Measurements from ENCODE around the gene ULK4.
A peak's percentile ranks its signal among the peaks of the same experiment; 100 is the strongest.
"Not testable (repeated sequence)": the region's sequence is repeated elsewhere in the genome, so short reads cannot be mapped to it uniquely, and the experiment has no call there.

The ULK4 gene

GRCh38 chr3:41565948-41566514, 395.9 kb downstream of the ULK4 start:
- no peak for DNase-seq

DNA sequence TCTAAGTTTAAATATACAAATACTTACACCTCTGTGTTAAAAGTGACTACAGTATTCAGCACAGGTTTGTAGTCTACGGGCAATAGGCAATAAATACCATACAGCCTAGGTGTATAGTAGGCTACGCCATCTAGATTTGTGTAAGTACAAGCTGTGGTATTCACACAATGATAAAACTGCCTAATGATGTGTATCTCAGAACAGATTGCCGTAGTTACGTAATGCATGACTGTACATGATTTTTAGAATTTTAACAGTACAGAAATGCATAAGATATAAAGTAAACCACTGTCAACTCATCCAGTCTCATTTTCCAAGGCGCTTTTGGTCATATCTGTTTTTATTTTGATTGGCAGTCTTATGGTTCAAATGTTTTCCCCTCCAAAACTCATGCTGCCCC, 396.9 kb downstream of the ULK4 start:
- DNase-seq = no peak

GRCh38 chr3:41556245-41556644, 405.7 kb downstream of the ULK4 start:
- DNase-seq = not testable (repeated sequence)

DNA sequence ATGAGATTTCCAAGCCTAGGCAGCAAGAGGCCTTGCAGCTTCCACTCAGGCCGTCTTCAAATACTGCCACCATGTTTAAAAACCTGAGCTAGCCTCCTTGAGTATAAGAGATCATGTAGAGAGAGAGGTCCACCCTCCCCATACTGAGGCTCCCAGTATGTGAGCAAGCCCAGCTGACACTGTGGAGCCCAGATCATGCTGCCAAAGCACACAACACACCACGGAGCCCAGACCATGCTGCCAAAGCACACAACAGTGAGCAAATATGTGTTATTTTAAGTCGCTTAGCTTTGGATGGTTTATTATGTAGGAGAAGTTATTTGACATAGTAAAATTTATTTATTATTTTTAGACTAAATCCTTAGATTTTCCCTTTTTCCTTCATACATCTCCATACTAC, 428.9 kb downstream of the ULK4 start:
- DNase-seq = no peak

DNA sequence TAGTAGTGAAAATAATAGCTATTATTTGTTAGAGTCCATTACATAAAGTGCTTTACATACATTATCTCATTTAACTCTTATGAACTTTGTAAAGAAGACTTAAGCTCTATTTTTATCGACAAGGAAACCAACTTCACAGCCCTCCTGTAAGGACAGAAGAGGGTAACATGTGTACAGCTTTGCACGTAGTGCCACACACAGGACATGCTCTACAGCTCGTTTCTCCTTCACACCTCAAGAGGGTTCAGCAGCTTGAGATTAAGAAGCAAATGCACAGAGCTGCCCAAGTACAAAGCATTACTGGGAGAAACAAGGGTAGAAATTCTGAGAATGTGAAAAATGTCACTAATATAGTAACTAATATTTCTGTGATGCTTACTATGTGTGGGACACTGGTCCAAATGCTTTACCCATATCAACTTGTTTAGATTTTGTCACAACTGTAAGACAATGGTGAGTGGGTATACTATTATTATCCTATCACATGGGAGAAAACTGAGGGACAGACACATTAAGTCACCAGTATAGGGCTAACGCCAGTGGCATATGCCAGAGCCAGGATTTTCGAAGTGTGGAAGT, 434.8 kb downstream of the ULK4 start:
- DNase-seq = no peak

- no peak for DNase-seq
These were observed 436.4 kb downstream of the ULK4 start for GRCh38 chr3:41525303-41526064.

DNA sequence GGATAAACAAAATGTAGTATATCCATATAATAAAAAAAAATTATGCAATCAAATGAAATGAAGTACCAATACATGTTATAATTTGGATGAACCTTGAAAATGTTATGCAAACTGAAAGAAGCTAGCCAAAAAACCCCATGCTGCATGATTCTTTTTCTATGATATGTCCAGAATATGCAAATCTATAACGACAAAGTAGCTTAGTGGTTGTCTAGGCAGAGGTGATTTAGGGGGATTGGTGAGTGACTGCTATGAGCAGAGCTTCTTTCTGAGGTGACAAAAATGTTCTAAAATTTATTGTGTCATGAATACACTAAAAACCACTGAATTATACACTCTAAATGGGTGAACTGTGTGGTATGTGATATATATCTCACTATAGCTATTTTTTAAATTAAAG, 438.0 kb downstream of the ULK4 start:
- DNase-seq = no peak

DNA sequence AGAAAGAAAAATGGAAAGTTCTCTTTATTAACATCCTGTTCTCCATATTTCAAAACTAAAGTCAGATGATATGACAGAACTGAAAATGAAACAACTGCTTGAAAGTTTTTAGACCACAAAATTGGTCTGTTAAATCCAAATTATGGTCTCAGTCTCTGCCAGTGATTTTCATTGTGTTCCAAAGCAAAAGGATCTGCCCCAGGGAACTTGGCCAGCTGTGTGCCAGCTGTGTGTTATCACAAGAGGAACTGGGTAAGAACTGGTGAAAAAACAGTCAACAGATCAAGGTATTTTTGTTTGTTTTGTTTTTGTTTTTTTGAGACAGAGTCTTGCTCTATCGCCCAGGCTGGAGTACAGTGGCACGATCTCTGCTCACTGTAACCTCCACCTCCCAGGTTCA, 439.3 kb downstream of the ULK4 start:
- peak in 1 of 2 donors; percentile 7 for DNase-seq

DNA sequence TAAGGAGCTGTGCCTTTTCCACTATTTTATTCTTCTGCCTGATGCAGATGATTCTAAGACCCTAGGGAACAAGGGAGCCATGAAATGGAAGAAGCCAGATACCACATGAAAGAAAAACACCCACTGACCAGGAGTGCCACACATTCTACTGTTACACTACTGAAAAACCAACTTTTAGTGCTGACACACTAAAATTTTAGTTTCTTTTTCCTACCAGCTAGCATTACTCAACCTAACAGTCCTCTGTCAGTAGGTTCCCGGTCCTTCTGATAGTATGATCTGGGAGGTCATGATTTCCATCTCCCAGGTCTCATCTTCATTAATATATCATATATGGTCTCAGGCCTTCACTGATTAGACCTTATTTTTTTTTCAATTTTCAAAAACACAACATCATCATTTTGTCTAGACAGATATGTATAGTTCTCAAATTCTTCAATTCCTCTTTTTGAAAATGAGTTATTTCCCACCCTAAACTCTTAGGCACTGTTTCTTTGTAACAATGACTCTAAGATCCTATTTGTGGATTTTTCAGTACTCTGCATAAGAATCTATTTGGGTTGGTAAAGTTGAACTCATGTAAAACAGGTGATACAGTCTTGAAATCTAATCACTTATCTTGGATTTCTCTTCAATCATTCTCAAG, 440.8 kb downstream of the ULK4 start:
- no peak for DNase-seq

GRCh38 chr3:41519746-41520145, 442.2 kb downstream of the ULK4 start:
- DNase-seq = no peak

DNA sequence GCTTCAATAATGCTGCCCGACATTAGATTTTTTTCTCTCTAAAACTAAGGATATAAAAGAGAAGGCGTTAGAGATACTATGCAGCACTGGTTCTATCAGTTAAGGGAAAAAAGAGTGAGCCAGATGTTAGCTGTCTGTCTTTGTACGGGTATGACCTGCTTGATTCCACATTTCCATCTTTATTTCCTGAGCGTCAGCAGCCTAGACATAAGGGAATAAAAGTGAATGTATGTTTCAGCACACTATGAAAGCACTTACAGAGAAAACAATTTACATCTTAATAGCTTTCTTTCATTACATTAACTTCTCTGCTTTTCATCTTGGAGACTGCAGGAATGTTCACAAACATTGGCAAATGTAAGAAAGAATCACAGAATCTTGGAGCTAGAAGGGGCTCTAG, 443.3 kb downstream of the ULK4 start:
- DNase-seq = no peak

- DNase-seq = no peak
These were observed 453.7 kb downstream of the ULK4 start for GRCh38 chr3:41508063-41508696.

DNA sequence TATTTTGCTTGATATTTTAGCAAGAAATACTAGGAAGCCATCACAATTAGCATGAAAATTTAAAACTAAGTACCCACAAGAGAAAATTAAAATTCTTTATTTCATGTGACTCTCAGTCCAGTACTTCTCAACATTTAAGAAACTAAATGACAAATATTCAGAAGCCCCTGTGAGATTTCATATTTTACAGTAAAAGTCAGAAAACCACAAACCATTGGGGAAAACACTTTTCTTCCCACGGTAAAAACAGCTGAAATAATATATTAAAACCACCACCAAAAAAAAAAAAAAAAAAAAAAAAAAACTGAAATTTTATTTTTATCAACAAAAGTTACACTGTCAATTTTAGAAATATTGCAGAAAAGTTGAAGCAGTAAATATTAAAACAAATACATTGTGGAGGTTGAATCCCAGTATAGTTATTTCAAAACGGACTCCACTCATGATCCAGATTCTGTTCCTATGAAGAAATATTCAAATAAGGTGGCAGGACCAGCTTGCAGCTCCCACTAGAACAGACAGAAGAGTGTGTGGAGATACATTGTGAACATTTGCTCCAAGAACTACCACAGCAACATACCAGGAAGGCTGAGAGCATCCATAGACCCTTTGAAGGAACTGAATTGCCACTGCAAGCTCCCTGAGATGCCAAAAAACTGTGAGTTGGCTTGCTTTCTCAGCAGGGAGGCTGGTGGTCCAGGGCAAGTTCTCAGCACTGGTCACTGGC, 454.4 kb downstream of the ULK4 start:
- no peak for DNase-seq

DNA sequence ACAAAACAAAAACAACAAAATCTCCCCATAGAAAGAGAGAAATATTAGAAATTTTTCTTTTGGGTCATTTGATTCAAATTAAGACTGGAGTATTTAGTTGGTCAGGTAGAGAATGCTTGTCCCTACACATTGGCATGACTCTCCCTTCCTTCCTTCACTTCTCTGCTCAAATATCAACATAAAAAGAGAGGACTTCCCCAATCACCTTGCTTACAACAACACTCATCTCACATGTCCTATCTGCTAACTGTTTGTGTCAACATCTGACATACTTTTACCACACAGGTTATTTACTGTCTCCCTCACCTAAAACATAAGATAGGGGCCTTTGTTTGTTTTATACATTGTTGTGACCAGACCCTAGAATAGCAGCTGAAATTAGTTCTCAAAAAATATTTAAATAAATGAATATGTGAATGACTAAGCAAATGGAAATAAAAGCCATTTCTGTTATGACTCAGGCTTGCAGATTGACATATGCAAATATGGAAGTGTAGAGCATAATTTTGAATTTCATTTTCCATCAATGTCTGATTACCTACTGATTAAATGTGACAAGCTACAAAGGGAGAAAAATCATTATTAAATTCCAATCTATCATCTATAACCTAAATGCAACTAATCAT, 457.8 kb downstream of the ULK4 start:
- DNase-seq = no peak

GRCh38 chr3:41502481-41502880, 459.4 kb downstream of the ULK4 start:
- no peak for DNase-seq

DNA sequence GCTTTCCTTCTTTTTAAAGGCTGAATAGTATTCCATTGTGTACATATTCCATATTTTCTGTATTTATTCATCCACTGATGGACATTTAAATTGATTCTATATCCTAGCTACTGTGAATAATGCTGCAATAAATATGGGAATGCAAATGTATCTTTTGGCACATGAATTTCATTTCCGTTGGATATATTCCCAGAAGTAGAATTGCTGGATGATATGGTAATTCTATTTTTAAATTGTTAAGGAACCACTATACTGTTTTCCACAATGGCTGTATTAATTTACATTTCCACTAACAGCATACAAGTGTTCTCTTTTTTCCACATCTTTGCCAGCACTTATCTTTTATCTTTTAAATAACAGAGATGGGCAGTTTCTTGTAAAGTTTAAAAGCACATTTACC, 459.9 kb downstream of the ULK4 start:
- DNase-seq = no peak

DNA sequence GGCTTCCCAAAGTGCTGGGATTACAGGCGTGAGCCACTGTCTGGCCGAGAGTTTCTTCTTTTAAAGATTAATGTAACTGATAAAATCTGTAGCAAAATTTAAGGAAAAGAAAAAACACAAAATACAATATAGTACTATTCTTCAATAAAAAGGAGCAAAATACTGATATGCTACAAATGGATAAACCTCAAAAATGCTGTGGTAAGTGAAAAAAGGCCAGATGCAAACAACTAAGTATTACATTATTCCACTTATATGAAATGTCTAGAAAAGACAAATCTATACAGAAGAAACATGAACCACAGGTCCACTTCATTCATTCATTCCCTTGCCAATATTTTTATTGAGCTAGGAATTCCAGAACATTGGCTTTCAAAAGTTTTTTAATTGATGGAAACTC, 463.1 kb downstream of the ULK4 start:
- no peak for DNase-seq

DNA sequence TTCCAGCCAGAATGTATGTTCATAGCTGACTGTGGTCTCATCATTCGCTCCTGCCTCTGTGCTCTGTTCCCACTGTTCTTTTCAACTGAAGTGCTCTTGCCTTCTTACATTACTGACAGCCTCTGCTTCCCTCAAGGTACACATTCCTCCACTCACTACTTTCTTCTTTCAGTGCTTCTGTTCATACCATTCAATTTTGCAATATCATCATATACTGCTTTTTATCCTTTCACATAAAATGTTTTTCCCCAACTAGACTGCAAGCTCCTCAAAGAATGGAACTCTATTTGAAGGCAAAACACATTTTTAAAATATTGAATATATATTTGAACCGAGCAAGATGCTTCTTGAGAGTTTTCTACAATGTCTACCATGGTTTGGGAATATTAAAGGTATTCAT, 471.5 kb downstream of the ULK4 start:
- no peak for DNase-seq

GRCh38 chr3:41489231-41489630, 472.7 kb downstream of the ULK4 start:
- DNase-seq = no peak

GRCh38 chr3:41488501-41488900, 473.4 kb downstream of the ULK4 start:
- DNase-seq = no peak

- DNase-seq = no peak
These were observed 476.4 kb downstream of the ULK4 start for GRCh38 chr3:41485484-41485883.

GRCh38 chr3:41482134-41482533, 479.8 kb downstream of the ULK4 start:
- DNase-seq = no peak
